ENCODE measurements around the gene RCAN1. TPM values are rescaled to one million over a fixed set of nuclear protein-coding genes. Genes with fewer than 3 reads are reported as not detected.
"Not testable (repeated sequence)": the region's sequence is repeated elsewhere in the genome, so short reads cannot be mapped to it uniquely, and the experiment has no call there.

Gene RCAN1
- total RNA-seq, 1 donor from 2014 or later = 57.5 TPM

- DNase-seq (ENCODE audit: low spot score) = no peak
Observed at GRCh38 chr21:34519694-34520093, 95.2 kb downstream of the RCAN1 start.

GRCh38 chr21:34519016-34519415 lies 95.9 kb downstream of the RCAN1 start:
- no peak for DNase-seq (ENCODE audit: low spot score)

GRCh38 chr21:34518301-34518700 lies 96.6 kb downstream of the RCAN1 start:
- no peak for DNase-seq (ENCODE audit: low spot score)

GRCh38 chr21:34517491-34518245 lies 97.2 kb downstream of the RCAN1 start:
- DNase-seq (ENCODE audit: low spot score) = no peak

GRCh38 chr21:34517039-34517438 lies 97.9 kb downstream of the RCAN1 start:
- no peak for DNase-seq (ENCODE audit: low spot score)

GRCh38 chr21:34514576-34515115 lies 100.3 kb downstream of the RCAN1 start:
- no peak for DNase-seq (ENCODE audit: low spot score)

- DNase-seq (ENCODE audit: low spot score) = no peak
Observed at GRCh38 chr21:34513129-34513675, 101.7 kb downstream of the RCAN1 start.

- DNase-seq (ENCODE audit: low spot score) = no peak
Observed at GRCh38 chr21:34511787-34512455, 103.0 kb downstream of the RCAN1 start, which contains the start of gene KCNE1. TSS of gene KCNE1 (minus strand) at chr21:34512210. CDS start at chr21:34449634, 62,576 bp downstream.

- no peak for DNase-seq (ENCODE audit: low spot score)
Observed at GRCh38 chr21:34511181-34511580, 103.7 kb downstream of the RCAN1 start.

GRCh38 chr21:34510148-34511142 lies 104.5 kb downstream of the RCAN1 start:
- DNase-seq (ENCODE audit: low spot score) = no peak

- DNase-seq (ENCODE audit: low spot score) = no peak
Observed at GRCh38 chr21:34509151-34509550, 105.8 kb downstream of the RCAN1 start.

- DNase-seq (ENCODE audit: low spot score) = no peak
Observed at GRCh38 chr21:34504595-34504994, 110.3 kb downstream of the RCAN1 start.

GRCh38 chr21:34502480-34503106 lies 112.3 kb downstream of the RCAN1 start:
- no peak for DNase-seq (ENCODE audit: low spot score)

GRCh38 chr21:34501716-34502115 lies 113.2 kb downstream of the RCAN1 start:
- DNase-seq (ENCODE audit: low spot score) = no peak

GRCh38 chr21:34500191-34500590 lies 114.7 kb downstream of the RCAN1 start:
- DNase-seq (ENCODE audit: low spot score) = no peak

- no peak for DNase-seq (ENCODE audit: low spot score)
Observed at GRCh38 chr21:34499116-34499515, 115.8 kb downstream of the RCAN1 start.

- no peak for DNase-seq (ENCODE audit: low spot score)
Observed at GRCh38 chr21:34498623-34499022, 116.3 kb downstream of the RCAN1 start.

GRCh38 chr21:34483854-34484253 lies 131.1 kb downstream of the RCAN1 start:
- DNase-seq (ENCODE audit: low spot score) = not testable (repeated sequence)

- not testable (repeated sequence) for DNase-seq (ENCODE audit: low spot score)
Observed at GRCh38 chr21:34483435-34483834, 131.5 kb downstream of the RCAN1 start.

GRCh38 chr21:34467333-34467732 lies 147.6 kb downstream of the RCAN1 start:
- not testable (repeated sequence) for DNase-seq (ENCODE audit: low spot score)

All from mesenteric fat pad (tissue), 1 donor.